Measurements from ENCODE around the gene MKI67. TPM values are rescaled to one million over a fixed set of nuclear protein-coding genes. Genes with fewer than 3 reads are reported as not detected.

MKI67 gene
- total RNA-seq, 2 donors from 2014 or later, result 0.35 to 4.0 TPM

GRCh38 chr10:128047991-128048818 lies 78.0 kb downstream of the MKI67 start:
- TF ChIP-seq CTCF (IDR thresholded peaks at IDR 0.05), result no peak
- DNase-seq (ENCODE audit: low spot score), result peak; percentile 67
- peaks cover 17% of the 10 kb centered on the region for H3K36me3 ChIP-seq
- H3K27me3 ChIP-seq, result no peaks in the 10 kb centered on the region
- H3K4me3 ChIP-seq, result peak overlapping the region; percentile 14 to 22
- no peaks in the 10 kb centered on the region for H3K9me3 ChIP-seq
- H3K4me1 ChIP-seq, result peaks cover 0 to 49% of the 10 kb centered on the region in 2 donors
- H3K27ac ChIP-seq, result peak overlapping the region; percentile 65 to 81

- DNase-seq (ENCODE audit: low spot score), result peak; percentile 77
- Histone ChIP-seq H3K27me3 (no peaks in the 10 kb centered on the region), H3K9me3 (no peaks in the 10 kb centered on the region), H3K27ac (peak overlapping the region; percentile 65 to 81), H3K4me1 (peaks cover 0 to 52% of the 10 kb centered on the region in 2 donors), H3K36me3 (peaks cover 11% of the 10 kb centered on the region), H3K4me3 (peak overlapping the region; percentile 14 to 22)
- no peak for TF ChIP-seq CTCF (IDR thresholded peaks at IDR 0.05)
Observed at GRCh38 chr10:128047351-128047750, 78.9 kb downstream of the MKI67 start.

- Histone ChIP-seq H3K27ac (peak overlapping the region in 1 of 2 donors; percentile 81), H3K4me1 (peaks cover 0 to 52% of the 10 kb centered on the region in 2 donors), H3K9me3 (no peaks in the 10 kb centered on the region), H3K36me3 (peaks cover 7% of the 10 kb centered on the region), H3K4me3 (no peak overlapping the region), H3K27me3 (no peaks in the 10 kb centered on the region)
- no peak for DNase-seq (ENCODE audit: low spot score)
- no peak for TF ChIP-seq CTCF (IDR thresholded peaks at IDR 0.05)
Observed at GRCh38 chr10:128046953-128047290, 79.3 kb downstream of the MKI67 start.

Other genes with a start within 250 kb of the MKI67 start
- not detected for gene CLRN3, start 233.5 kb downstream of the MKI67 start, total RNA-seq
- 10 to 100 TPM; 11.3 to 23.5 TPM for gene PTPRE, start 219.3 kb downstream of the MKI67 start, total RNA-seq

Data from right atrium auricular region (tissue), 2 donors.